Activated naive CD4-positive, alpha-beta T cell treated with anti-CD3 and anti-CD28 coated beads, Interleukin-2, amount 50 U/mL, for 24 hours (primary cell): Measurements from ENCODE around the gene SIGLEC1.

Source experiments
- H3K27ac Mint-ChIP-seq: one replicate; pipeline ENCODE4 v1.8.0; 2021; ENCODE audit warnings: mild to moderate bottlenecking, mixed read lengths
- H3K27me3 Mint-ChIP-seq: one replicate; pipeline ENCODE4 v1.8.0; 2021; ENCODE audit warnings: mixed read lengths
- H3K36me3 Mint-ChIP-seq: one replicate; pipeline ENCODE4 v1.8.0; 2021; ENCODE audit warnings: mixed read lengths
- H3K4me1 Mint-ChIP-seq: one replicate; pipeline ENCODE4 v1.8.0; 2021; ENCODE audit warnings: mixed read lengths
- H3K4me3 Mint-ChIP-seq: one replicate; pipeline ENCODE4 v1.8.0; 2021; ENCODE audit warnings: mild to moderate bottlenecking, mixed read lengths
- H3K9me3 Mint-ChIP-seq: one replicate; pipeline ENCODE4 v1.8.0; 2021; ENCODE audit warnings: mixed read lengths

The SIGLEC1 gene

GRCh38 chr20:3672547-3673171, 39.7 kb downstream of the SIGLEC1 start:
- no peak overlapping the region for H3K4me3 Mint-ChIP-seq
- no peaks in the 10 kb centered on the region for H3K9me3 Mint-ChIP-seq
- H3K4me1 Mint-ChIP-seq = no peaks in the 10 kb centered on the region
- H3K36me3 Mint-ChIP-seq = no peaks in the 10 kb centered on the region
- peaks cover 27% of the 10 kb centered on the region for H3K27me3 Mint-ChIP-seq
- no peak overlapping the region for H3K27ac Mint-ChIP-seq

DNA sequence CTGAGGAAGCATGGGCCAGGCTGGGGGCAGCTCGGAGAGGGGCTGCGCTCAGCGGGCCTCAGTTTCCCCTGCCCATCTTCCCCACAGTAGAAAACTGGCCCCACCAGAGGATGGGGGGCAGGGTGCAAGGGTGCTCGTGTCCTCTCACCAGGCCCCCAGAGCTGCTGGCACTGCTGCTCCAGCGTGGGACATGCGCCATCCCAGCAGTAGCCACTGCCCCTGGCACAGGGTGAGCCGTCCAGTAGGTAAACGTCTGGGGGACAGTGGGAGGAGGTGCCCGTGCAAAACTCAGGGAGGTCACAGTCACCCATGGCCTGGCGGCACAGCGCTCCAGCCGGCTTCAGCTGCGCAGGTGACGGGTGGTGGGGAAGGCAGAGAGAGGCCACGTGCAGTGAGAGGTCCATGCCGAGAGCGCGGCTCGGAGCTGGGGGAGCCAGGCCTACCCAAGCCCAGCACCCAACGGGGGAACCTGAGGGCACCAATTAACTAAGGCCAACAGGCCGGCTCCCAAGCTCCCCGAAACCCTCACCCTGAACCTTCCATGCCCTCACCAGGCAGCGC, 40.3 kb downstream of the SIGLEC1 start:
- Mint-ChIP-seq H3K27me3 (peaks cover 27% of the 10 kb centered on the region), H3K36me3 (no peaks in the 10 kb centered on the region), H3K4me3 (no peak overlapping the region), H3K4me1 (peaks cover 4% of the 10 kb centered on the region), H3K27ac (no peak overlapping the region), H3K9me3 (no peaks in the 10 kb centered on the region)

DNA sequence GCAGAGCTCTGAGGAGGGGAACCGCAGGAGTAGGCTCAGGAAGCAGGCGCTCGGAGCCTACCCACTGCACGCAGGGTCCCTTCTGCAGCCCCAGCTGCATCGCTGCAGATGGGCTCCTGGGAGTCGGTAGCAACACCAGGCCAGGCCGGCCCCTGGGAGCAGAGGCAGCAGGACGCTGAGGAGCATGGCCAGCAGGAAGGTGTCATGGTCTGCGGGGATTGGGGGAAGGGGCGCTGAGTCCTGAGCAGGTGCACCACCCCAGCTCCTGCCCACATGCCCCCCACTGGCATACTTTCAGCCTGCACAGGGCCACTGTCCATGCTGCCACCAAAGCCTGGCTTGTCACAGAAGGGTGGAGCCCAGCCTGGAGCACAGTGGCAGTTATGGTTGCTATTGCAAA, 41.5 kb downstream of the SIGLEC1 start:
- H3K9me3 Mint-ChIP-seq = no peaks in the 10 kb centered on the region
- no peak overlapping the region for H3K27ac Mint-ChIP-seq
- no peaks in the 10 kb centered on the region for H3K36me3 Mint-ChIP-seq
- peaks cover 24% of the 10 kb centered on the region for H3K27me3 Mint-ChIP-seq
- H3K4me3 Mint-ChIP-seq = no peak overlapping the region
- H3K4me1 Mint-ChIP-seq = peaks cover 11% of the 10 kb centered on the region

GRCh38 chr20:3670511-3670910, 41.9 kb downstream of the SIGLEC1 start:
- Mint-ChIP-seq H3K4me1 (peaks cover 15% of the 10 kb centered on the region), H3K9me3 (no peaks in the 10 kb centered on the region), H3K27ac (no peak overlapping the region), H3K27me3 (peaks cover 24% of the 10 kb centered on the region), H3K4me3 (no peak overlapping the region), H3K36me3 (no peaks in the 10 kb centered on the region)

DNA sequence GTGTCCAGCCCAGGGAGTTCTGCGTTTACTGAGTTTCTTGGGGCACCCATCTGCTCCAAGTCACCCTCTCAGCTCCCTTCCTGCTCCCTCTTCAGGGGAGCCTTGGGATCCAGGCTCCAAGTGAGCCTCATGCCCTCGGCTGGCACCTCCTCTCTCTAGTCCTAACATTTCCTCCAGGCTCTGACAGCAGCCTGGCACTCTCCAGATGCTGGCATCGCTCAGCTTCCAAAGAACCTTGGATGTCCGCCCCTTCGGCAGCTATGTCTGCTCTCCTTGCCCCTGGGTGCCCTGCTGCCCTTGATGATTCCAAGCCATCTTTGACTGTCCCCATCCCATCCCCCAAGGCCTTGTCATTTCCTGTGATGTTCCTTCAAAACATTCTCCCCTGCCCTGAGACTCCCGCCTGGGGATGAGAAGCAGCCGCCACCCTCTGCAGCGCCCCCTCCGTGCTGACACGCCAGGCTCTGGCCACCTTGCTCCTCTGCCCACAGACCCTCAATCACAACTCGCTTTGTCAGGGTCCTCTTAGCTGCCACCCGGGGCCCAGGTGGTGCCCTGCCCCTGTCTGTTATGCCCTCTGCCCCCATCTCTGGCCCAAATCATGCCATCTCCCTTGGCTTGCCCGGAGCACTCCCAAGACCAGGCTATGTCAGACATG, 42.6 kb downstream of the SIGLEC1 start:
- H3K27me3 Mint-ChIP-seq = peaks cover 17% of the 10 kb centered on the region

DNA sequence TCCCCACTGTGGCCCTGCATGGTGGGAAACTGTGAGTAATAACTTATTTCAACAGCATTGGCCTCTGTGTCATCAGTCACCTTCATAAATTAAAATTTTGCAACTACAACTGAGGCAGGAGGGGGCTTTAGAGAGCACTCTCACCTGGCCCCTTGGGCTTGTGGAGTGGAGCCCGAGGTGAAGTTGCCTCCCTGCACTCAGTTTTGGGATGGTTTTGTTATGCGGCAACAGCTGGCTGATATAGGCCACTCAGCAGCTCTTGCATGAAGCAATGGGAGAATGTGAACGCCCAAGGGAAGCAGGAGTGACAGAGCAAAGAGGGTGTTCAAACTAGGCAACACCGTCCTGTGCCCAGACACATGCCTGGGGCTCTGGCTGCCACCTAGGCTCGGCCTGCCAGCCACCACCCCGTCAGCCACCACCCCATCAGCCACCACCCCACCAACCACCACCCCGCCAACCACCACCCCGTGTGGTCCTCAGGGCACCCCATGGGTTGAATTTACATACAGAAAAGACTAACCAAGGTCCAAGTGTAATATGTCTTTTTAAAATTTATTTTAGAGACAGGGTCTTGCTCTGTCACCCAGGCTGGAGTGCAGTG, 44.9 kb downstream of the SIGLEC1 start:
- Mint-ChIP-seq H3K27ac (no peak overlapping the region), H3K4me3 (no peak overlapping the region), H3K36me3 (no peaks in the 10 kb centered on the region), H3K4me1 (peaks cover 15% of the 10 kb centered on the region), H3K27me3 (peaks cover 10% of the 10 kb centered on the region), H3K9me3 (no peaks in the 10 kb centered on the region)

More for the DNA sequence above, 42.6 kb downstream of the SIGLEC1 start:
- Mint-ChIP-seq H3K4me3 (no peak overlapping the region), H3K4me1 (peaks cover 15% of the 10 kb centered on the region), H3K36me3 (no peaks in the 10 kb centered on the region), H3K9me3 (no peaks in the 10 kb centered on the region), H3K27ac (no peak overlapping the region)

GRCh38 chr20:3663858-3664257, 48.5 kb downstream of the SIGLEC1 start:
- Mint-ChIP-seq H3K36me3 (no peaks in the 10 kb centered on the region), H3K4me3 (no peak overlapping the region), H3K4me1 (peaks cover 15% of the 10 kb centered on the region), H3K9me3 (no peaks in the 10 kb centered on the region), H3K27ac (no peak overlapping the region), H3K27me3 (peaks cover 16% of the 10 kb centered on the region)

DNA sequence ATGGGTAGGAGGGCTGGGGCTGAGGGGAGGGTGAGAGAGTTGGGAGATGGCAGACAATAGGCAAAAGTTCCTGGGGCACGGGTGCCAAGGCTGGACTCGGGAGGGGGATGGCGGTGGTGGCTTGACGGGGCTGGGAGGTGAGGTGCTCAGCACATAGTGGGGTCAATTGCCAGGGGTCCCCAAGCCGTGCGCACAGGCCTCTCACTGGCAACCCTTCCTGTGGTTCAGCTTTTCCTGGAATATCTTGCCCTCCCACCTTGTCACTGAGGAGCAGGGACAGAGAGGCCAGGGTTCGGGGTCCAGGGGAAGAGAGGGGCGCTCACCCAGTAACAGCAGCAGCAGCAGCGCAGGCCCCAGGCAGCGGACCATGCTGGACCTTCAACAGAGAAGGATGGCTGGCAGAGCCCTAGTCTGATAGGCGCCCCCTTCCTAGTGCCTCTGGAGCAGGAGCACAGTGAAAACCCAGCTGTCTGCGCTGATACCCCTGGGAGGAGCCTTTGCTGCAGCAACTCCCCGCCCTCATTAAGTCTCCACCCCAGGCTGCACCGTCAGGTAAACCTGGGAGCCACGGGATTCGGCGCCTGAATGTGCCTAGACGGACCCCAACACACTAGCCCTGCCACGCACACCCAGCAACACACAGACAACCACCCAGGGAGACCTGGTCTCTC, 49.2 kb downstream of the SIGLEC1 start, which contains the start of gene GFRA4:
GFRA4 (minus strand) TSS at position 369 of the 671 bp plus-strand sequence; CDS start at position 369, 0 bp downstream.
- Mint-ChIP-seq H3K4me3 (no peak within 1 kb of the TSS), H3K27me3 (peaks cover 19% of the 10 kb centered on the region), H3K4me1 (peaks cover 15% of the 10 kb centered on the region), H3K9me3 (no peaks in the 10 kb centered on the region), H3K36me3 (no peaks in the 10 kb centered on the region), H3K27ac (peak within 1 kb of the TSS; percentile 18)
